Placental pericyte (primary cell): Measurements from ENCODE around the gene FAM53A. TPM values are rescaled to one million over a fixed set of nuclear protein-coding genes. Genes with fewer than 3 reads are reported as not detected.

ENCODE experiments used
- small RNA-seq: library from RNA; depleted of rRNA; stranded (forward); fragments of <200 nt; gene quantifications from one replicate; pipeline ENCODE3, GENCODE V24; 2012; ENCODE audit warnings: low replicate concordance
- total RNA-seq: library from RNA; depleted of rRNA; stranded (reverse); fragments of >200 nt; gene quantifications from 2 replicates; pipeline ENCODE4 v1.2.3, GENCODE V29; 2012

Gene FAM53A, protein sequence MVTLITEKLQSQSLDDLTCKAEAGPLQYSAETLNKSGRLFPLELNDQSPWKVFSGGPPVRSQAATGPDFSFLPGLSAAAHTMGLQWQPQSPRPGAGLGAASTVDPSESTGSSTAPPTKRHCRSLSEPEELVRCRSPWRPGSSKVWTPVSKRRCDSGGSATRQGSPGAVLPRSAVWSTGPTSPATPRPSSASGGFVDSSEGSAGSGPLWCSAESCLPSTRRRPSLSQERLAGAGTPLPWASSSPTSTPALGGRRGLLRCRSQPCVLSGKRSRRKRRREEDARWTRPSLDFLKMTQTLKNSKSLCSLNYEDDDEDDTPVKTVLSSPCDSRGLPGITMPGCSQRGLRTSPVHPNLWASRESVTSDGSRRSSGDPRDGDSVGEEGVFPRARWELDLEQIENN
- 1.7 and 4.8 TPM in 2 replicates for total RNA-seq

DNA sequence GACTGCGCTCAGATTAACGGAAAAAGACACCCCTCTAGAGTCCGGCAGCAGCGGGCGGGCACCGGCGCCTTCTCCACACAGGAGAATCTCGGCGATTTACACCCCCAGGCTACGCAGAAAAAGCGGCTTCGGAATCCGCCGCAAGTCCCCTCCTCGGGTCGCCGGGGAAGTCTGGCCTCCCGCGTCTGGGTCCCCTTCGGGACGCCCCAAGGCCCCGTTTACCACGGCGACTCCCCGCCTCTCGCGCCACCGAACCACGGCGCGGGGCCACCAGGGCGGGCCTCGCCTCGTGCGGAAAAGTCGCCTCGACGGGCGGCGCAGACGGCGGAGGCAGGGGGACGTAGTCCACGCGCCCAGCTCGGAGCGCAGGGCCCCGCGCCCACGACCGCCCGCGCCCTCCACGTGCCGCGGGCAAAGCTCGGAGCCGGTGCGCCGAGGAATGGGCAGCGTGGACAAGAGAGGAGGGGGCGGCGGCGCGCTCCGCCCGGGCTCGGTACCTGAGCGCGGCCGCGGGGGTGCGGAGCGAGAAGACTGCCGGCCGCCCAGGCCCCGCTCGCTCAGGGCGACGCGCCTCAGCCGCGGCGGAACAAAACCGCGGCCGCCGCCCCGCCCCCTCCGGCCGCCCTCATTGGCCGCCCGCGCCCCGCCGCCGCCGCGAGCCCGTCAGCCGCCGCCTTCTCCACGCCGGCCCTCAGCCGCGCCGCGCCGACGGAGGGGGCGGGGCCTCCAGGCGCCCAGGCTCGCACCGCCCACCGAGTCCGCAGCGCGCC is at the start of gene FAM53A:
FAM53A (minus strand) TSS at position 578 of the 770 bp plus-strand sequence. CDS start 15,572 bp downstream, outside the sequence.

DNA sequence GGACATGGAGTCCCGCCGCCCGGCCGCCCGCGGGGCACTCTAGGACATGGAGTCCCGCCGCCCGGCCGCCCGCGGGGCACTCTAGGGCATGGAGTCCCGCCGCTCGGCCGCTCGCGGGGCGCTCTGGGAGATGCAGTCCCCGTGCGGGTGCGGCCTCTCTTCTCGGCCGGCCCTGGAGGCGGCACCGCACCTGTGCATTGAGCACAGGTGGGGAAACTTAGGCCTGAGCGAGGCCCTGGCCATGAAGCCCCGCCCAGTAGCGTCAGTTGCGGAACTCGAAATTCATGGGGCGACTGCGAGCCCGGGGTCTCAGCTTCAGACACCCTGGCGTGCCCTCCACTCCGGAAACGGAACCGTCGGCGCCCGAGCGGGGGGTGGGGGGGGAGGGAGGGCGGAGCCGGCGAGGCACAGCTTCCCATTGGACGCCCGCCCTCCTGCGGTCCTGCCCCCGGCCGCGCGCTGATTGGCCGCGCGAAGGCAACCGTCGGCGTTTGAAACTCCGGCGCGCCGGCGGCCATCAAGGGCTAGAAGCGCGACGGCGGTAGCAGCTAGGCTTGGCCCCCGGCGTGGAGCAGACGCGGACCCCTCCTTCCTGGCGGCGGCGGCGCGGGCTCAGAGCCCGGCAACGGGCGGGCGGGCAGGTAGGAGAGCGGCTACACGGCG is 37.0 kb upstream of the FAM53A start, which contains the start of the genes TACC3 and TMEM129:
TACC3 (plus strand) TSS at position 519 of the 663 bp plus-strand sequence. CDS start 1,901 bp downstream, outside the sequence.
TMEM129 (minus strand) TSS at position 321 of the 663 bp plus-strand sequence. CDS start 486 bp downstream, outside the sequence.

DNA sequence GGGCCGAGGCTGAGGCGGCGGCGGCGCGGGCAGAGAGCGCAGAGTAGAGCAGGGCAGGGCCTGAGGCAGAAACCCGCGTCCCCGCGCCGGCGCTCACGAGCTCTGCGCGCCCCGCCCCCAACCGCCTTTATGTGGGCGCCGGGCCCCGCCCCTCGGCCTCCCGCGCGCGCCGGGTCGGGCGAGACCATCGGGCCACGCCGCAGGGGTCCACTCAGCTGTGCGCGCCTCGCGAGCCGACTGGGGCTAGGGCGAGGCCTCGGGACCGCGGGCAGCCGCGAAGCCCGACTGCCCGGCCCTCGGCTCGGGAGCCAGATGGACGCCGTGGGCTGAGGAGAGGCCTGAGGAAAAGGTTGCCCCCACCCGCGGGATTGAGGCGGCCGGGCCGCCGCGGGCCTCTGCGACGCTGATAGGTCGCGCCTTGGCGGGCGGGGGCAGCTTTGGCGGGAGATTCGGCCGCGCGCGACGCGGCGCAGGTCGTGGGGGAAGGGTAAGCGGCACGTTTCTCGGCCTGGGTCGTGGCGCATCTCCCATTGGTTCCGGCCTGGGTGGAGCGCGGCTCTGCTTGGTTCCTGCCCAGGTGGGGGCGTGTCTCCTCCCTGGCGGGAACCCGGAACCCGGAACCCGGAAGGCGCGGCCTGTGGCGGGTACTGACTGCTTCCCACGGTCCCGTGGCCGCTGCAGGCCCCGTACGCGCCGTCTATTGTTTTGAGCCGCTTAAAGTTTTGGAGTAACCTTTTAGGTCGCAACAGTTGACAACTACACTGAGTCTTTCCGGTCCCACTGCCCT is 28.3 kb upstream of the FAM53A start, which contains the start of gene SLBP:
SLBP (minus strand) TSS at position 104 of the 787 bp plus-strand sequence. CDS start 131 bp downstream, outside the sequence.

Small RNA genes within 50 kb of the gene (small RNA-seq; reads per million reads assigned to genes)
- not detected for gene RF00019

Other genes starting within 250 kb of the FAM53A start
- gene SLBP, start 28.0 kb upstream of the FAM53A start, total RNA-seq, result 45.7 and 65.0 TPM in 2 replicates
- 28.6 and 36.8 TPM in 2 replicates for gene TMEM129, start 37.0 kb upstream of the FAM53A start, total RNA-seq
- gene TACC3, start 37.2 kb upstream of the FAM53A start, total RNA-seq, result 4.8 and 37.7 TPM in 2 replicates
- gene FGFR3, start 109.0 kb upstream of the FAM53A start, total RNA-seq, result 0.29 and 0.44 TPM in 2 replicates
- gene LETM1, start 171.8 kb upstream of the FAM53A start, total RNA-seq, result 77.3 and 98.4 TPM in 2 replicates
- 60.6 and 116 TPM in 2 replicates for gene NSD2, start 187.1 kb upstream of the FAM53A start, total RNA-seq